ENCODE results near the gene EREG. TPM values are rescaled to one million over a fixed set of nuclear protein-coding genes. Genes with fewer than 3 reads are reported as not detected.

EREG gene
- total and polyA plus RNA-seq, 9 donors: 0.04 to 3.9 (median 0.15) TPM; not detected in 2

GRCh38 chr4:74407891-74408290 lies 42.9 kb downstream of the EREG start:
- intact Hi-C loops (cut with DNase I): no loop called here
- Histone ChIP-seq H3K4me1 (ENCODE audit: insufficient read depth) (no peaks in the 10 kb centered on the region), H3K9me3 (no peaks in the 10 kb centered on the region), H3K27me3 (no peaks in the 10 kb centered on the region), H3K27ac (no peak overlapping the region), H3K4me3 (no peak overlapping the region), H3K36me3 (no peaks in the 10 kb centered on the region)
- DNase-seq: no peak
- TF ChIP-seq EP300 (IDR thresholded peaks at IDR 0.05): no peak
- no peak for TF ChIP-seq POLR2A (IDR thresholded peaks at IDR 0.05)
- no peak for TF ChIP-seq CTCF (IDR thresholded peaks at IDR 0.05)

GRCh38 chr4:74408639-74409038 lies 43.7 kb downstream of the EREG start:
- no peaks in the 10 kb centered on the region for H3K36me3 ChIP-seq
- WGBS, 3 donors: 88 to 92% (median 90%) methylated on average over 3 of the region's 3 CpGs
- TF ChIP-seq CTCF (IDR thresholded peaks at IDR 0.05) (no peak), POLR2A (IDR thresholded peaks at IDR 0.05) (no peak)
- H3K27me3 ChIP-seq: no peaks in the 10 kb centered on the region
- DNase-seq: no peak
- H3K4me1 ChIP-seq (ENCODE audit: insufficient read depth): no peaks in the 10 kb centered on the region
- intact Hi-C loops (cut with DNase I): no loop called here
- no peak overlapping the region for H3K4me3 ChIP-seq
- H3K9me3 ChIP-seq: no peaks in the 10 kb centered on the region
- no peak overlapping the region for H3K27ac ChIP-seq

- Histone ChIP-seq H3K9me3 (no peaks in the 10 kb centered on the region), H3K27me3 (no peaks in the 10 kb centered on the region), H3K4me3 (no peak overlapping the region), H3K27ac (no peak overlapping the region), H3K36me3 (no peaks in the 10 kb centered on the region), H3K4me1 (ENCODE audit: insufficient read depth) (no peaks in the 10 kb centered on the region)
- WGBS, 3 donors: 85 to 94% (median 87%) methylated on average over 2 of the region's 2 CpGs
- intact Hi-C loops (cut with DNase I): no loop called here
- TF ChIP-seq CTCF (IDR thresholded peaks at IDR 0.05) (no peak), EP300 (IDR thresholded peaks at IDR 0.05) (no peak)
- no peak for DNase-seq
Measured at GRCh38 chr4:74410272-74410671, 45.3 kb downstream of the EREG start.

- Histone ChIP-seq H3K9me3 (no peaks in the 10 kb centered on the region), H3K36me3 (no peaks in the 10 kb centered on the region), H3K27ac (no peak overlapping the region), H3K4me1 (ENCODE audit: insufficient read depth) (no peaks in the 10 kb centered on the region), H3K4me3 (no peak overlapping the region), H3K27me3 (no peaks in the 10 kb centered on the region)
- DNase-seq: no peak
- intact Hi-C loops (cut with DNase I): no loop called here
- TF ChIP-seq CTCF (IDR thresholded peaks at IDR 0.05): no peak
- TF ChIP-seq POLR2A (IDR thresholded peaks at IDR 0.05): no peak
- no peak for TF ChIP-seq EP300 (IDR thresholded peaks at IDR 0.05)
Measured at GRCh38 chr4:74412225-74412624, 47.3 kb downstream of the EREG start.

GRCh38 chr4:74413265-74413664 lies 48.3 kb downstream of the EREG start:
- no peaks in the 10 kb centered on the region for H3K27me3 ChIP-seq
- no peak overlapping the region for H3K27ac ChIP-seq
- H3K36me3 ChIP-seq: no peaks in the 10 kb centered on the region
- no peak overlapping the region for H3K4me3 ChIP-seq
- TF ChIP-seq EP300 (IDR thresholded peaks at IDR 0.05): no peak
- TF ChIP-seq POLR2A (IDR thresholded peaks at IDR 0.05): no peak
- no peak for TF ChIP-seq CTCF (IDR thresholded peaks at IDR 0.05)
- H3K4me1 ChIP-seq (ENCODE audit: insufficient read depth): no peaks in the 10 kb centered on the region
- H3K9me3 ChIP-seq: no peaks in the 10 kb centered on the region
- DNase-seq: no peak
- intact Hi-C loops (cut with DNase I): no loop called here
